ENCODE measurements around the gene SENP6.

Gene SENP6

DNA sequence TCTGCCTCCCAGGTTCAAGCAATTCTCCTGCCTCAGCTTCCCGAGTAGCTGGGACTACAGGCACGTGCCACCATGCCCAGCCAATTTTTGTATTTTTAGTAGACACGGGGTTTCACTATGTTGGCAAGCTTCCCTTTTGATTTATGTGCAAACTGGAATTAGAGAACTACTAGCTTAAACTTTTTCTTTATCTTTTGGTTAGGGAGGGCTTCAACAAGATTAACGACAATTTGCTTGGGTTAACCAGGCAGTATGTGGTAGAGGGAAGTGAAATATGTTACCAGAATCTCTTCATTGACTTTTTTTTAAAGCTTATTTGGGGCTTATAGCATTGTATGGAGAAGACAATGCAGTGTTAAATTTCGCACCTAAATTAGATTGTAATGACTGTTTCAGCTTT lies 156.4 kb downstream of the SENP6 start:
- Histone ChIP-seq H3K4me3 (ENCODE audit: low read depth in 1 of 2, low read length in 1 of 2) (no peak overlapping the region), H3K36me3 (no peaks in the 10 kb centered on the region), H3K9me3 (no peaks in the 10 kb centered on the region), H3K27me3 (peaks cover 86% of the 10 kb centered on the region), H3K4me1 (ENCODE audit: control insufficient read depth in 1 of 2, insufficient read depth in 1 of 2, low read depth in 1 of 2, low read length in 1 of 2) (no peaks in the 10 kb centered on the region), H3K27ac (no peak overlapping the region)
- TF ChIP-seq, protein P1, sequence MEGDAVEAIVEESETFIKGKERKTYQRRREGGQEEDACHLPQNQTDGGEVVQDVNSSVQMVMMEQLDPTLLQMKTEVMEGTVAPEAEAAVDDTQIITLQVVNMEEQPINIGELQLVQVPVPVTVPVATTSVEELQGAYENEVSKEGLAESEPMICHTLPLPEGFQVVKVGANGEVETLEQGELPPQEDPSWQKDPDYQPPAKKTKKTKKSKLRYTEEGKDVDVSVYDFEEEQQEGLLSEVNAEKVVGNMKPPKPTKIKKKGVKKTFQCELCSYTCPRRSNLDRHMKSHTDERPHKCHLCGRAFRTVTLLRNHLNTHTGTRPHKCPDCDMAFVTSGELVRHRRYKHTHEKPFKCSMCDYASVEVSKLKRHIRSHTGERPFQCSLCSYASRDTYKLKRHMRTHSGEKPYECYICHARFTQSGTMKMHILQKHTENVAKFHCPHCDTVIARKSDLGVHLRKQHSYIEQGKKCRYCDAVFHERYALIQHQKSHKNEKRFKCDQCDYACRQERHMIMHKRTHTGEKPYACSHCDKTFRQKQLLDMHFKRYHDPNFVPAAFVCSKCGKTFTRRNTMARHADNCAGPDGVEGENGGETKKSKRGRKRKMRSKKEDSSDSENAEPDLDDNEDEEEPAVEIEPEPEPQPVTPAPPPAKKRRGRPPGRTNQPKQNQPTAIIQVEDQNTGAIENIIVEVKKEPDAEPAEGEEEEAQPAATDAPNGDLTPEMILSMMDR (IDR thresholded peaks at IDR 0.05), result no peak

GRCh38 chr6:75759207-75759606 lies 157.5 kb downstream of the SENP6 start:
- Histone ChIP-seq H3K27me3 (peaks cover 80% of the 10 kb centered on the region), H3K4me3 (ENCODE audit: low read depth in 1 of 2, low read length in 1 of 2) (no peak overlapping the region), H3K27ac (no peak overlapping the region), H3K36me3 (no peaks in the 10 kb centered on the region), H3K9me3 (no peaks in the 10 kb centered on the region), H3K4me1 (ENCODE audit: control insufficient read depth in 1 of 2, insufficient read depth in 1 of 2, low read depth in 1 of 2, low read length in 1 of 2) (no peaks in the 10 kb centered on the region)
- TF ChIP-seq, protein P1 (IDR thresholded peaks at IDR 0.05), result no peak

DNA sequence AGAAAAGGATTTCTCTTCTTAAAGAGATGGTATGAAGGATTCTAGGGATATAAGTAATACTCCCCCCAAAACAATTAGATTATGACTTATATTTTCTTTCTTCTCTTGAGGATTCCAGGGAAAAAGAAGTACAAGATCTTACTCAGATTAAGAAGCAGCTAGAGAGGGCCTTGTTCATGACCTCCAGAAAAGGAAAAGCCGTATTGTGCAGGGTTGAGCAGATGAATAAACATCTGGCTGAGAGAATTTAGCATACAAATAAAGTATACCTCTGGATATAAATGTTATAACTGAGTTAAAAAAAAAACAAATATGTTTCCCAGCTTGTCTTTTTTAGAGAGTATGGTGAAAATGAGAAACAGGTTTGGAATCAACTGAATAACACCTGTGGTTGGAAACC lies 158.6 kb downstream of the SENP6 start:
- Histone ChIP-seq H3K36me3 (no peaks in the 10 kb centered on the region), H3K4me1 (ENCODE audit: control insufficient read depth in 1 of 2, insufficient read depth in 1 of 2, low read depth in 1 of 2, low read length in 1 of 2) (no peaks in the 10 kb centered on the region), H3K27me3 (peaks cover 72% of the 10 kb centered on the region), H3K9me3 (no peaks in the 10 kb centered on the region), H3K4me3 (ENCODE audit: low read depth in 1 of 2, low read length in 1 of 2) (no peak overlapping the region), H3K27ac (no peak overlapping the region)
- TF ChIP-seq, protein P1 (IDR thresholded peaks at IDR 0.05), result no peak

DNA sequence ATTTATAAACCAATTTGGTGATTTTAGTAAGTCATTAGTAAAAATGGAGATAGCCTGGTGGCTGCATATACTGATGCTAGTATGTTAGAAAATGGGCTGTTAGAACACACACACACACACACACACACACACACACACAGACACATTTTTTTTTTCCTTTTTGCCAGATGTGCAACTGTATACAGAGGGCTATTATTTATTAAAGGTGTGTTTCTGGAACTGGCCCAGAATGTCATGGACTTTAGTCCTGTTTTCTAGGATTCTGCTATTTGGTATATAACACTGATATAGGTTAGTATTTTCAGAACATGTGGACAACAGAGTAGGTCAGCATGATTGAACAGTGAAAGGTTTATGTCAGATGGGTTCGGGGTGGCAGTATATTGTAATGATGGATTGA lies 159.8 kb downstream of the SENP6 start:
- Histone ChIP-seq H3K27ac (no peak overlapping the region), H3K9me3 (no peaks in the 10 kb centered on the region), H3K4me3 (ENCODE audit: low read depth in 1 of 2, low read length in 1 of 2) (no peak overlapping the region), H3K27me3 (peaks cover 62% of the 10 kb centered on the region), H3K36me3 (no peaks in the 10 kb centered on the region), H3K4me1 (ENCODE audit: control insufficient read depth in 1 of 2, insufficient read depth in 1 of 2, low read depth in 1 of 2, low read length in 1 of 2) (no peaks in the 10 kb centered on the region)
- TF ChIP-seq, protein P1 (IDR thresholded peaks at IDR 0.05), result no peak

- Histone ChIP-seq H3K4me1 (ENCODE audit: control insufficient read depth in 1 of 2, insufficient read depth in 1 of 2, low read depth in 1 of 2, low read length in 1 of 2) (no peaks in the 10 kb centered on the region), H3K27ac (no peak overlapping the region), H3K9me3 (no peaks in the 10 kb centered on the region), H3K4me3 (ENCODE audit: low read depth in 1 of 2, low read length in 1 of 2) (no peak overlapping the region), H3K36me3 (no peaks in the 10 kb centered on the region), H3K27me3 (peaks cover 60% of the 10 kb centered on the region)
- TF ChIP-seq, protein P1 (IDR thresholded peaks at IDR 0.05), result no peak
Observed at GRCh38 chr6:75762063-75762462, 160.4 kb downstream of the SENP6 start.

GRCh38 chr6:75766387-75766786 lies 164.7 kb downstream of the SENP6 start:
- TF ChIP-seq, protein P1 (IDR thresholded peaks at IDR 0.05), result no peak

More at GRCh38 chr6:75766387-75766786, 164.7 kb downstream of the SENP6 start:
- H3K4me3 ChIP-seq (ENCODE audit: low read depth in 1 of 2, low read length in 1 of 2), result no peak overlapping the region
- no peaks in the 10 kb centered on the region for H3K9me3 ChIP-seq
- no peaks in the 10 kb centered on the region for H3K36me3 ChIP-seq
- no peak overlapping the region for H3K27ac ChIP-seq
- H3K4me1 ChIP-seq (ENCODE audit: control insufficient read depth in 1 of 2, insufficient read depth in 1 of 2, low read depth in 1 of 2, low read length in 1 of 2), result no peaks in the 10 kb centered on the region
- H3K27me3 ChIP-seq, result peaks cover 18% of the 10 kb centered on the region

Data from neutrophil (primary cell).